GM18498 (cell line): ENCODE results near the gene SNX32.

Experiments
- ATAC-seq: cut with Tn5 transposase; IDR thresholded peaks from one replicate; pipeline ENCODE4 v1.9.1; 2021; ENCODE audit warnings: mild to moderate bottlenecking, moderate library complexity; ENCODE audit not compliant: unreplicated experiment

Gene SNX32

GRCh38 chr11:65897020-65897471 is 63.3 kb downstream of the SNX32 start:
- ATAC-seq, result no peak

DNA sequence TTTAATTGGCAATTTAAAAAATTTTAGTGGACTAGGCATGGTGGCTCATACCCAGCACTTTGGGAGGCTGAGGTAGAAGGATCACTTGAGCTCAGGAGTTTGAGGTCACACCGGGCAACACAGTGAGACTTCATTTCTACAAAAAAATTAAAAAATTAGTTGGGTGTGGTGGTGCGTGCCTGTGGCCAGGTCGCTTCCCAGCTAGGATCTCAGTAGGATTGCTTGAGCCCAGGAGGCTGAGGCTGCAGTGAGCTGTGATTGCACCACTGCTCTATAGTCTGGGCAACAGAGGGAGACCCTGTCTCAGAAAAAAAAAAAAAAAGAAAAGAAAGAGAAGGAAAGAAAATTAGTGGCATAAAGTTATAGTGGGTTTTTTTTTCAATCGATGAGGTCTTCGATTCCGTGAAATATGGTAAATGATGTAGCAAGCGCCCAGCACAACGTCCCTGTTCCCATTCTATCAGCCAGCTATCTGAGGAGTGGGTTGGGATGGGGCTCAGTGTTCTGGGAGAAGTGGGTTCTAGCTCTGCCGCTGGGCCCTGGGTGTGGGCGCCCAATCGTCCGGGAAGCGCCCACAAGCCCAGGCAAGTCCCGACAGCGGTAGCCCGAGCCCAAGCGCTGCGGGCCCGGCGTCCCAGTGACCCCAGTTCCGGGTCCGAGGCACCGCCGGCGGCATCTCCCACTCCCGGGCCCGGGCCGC is 65.0 kb downstream of the SNX32 start:
- no peak for ATAC-seq

- ATAC-seq, result no peak
Observed at GRCh38 chr11:65899356-65900124, 65.8 kb downstream of the SNX32 start.

DNA sequence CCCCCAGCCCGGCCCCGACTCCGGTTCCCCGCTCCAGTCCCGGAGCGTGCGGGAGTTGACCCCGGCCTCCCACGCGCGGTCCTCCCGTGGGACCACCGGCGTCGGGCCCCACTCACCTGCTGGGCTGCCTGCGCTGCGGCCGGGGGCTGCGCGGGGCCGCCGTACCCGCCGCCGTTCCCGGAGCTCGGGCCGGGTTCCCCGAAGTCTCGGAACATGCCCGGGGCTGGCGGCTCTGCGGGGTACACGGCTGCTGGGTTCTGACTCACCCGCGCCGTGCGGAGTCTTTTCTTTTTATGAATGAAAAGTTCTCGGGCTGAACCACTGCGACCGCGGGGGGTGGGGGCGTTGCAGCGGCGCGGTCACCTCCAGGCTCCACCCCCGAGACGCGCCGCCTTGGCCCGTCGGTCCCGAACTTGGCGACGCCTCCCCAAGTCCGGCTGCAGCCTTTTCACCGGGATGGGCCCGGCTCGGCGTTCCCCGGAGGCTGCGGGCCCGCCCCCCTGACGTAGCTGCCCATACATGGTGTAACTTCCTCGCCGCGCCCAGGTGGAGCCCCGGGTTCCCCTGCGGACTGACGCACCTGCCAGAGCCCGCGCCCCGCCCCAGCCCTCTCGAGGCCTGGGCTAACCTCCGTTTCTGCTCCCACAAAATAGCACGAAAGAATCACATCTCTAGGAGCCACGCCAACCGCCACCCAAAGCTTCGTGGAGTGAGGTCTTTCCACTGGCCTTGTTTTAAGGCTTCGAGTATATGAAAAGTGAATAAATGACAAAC is 66.5 kb downstream of the SNX32 start, which contains the start of gene FOSL1:
FOSL1 (minus strand) TSS at position 264 of the 774 bp plus-strand sequence; CDS start at position 215, 49 bp downstream.
- peak; percentile 76 for ATAC-seq

DNA sequence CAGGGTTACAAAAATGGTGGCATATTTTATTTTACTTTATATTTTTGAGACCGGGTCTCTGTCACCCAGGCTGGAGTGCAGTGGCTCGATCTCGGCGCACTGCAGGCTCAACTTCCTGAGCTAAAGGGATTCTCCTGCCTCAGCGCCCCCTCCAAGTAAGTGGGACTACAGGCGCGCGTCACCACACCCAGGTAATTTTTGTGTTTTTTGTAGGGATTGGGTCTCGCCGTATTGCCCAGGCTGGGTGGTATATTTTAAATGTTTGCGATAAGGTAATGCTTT is 67.1 kb downstream of the SNX32 start:
- ATAC-seq, result no peak

DNA sequence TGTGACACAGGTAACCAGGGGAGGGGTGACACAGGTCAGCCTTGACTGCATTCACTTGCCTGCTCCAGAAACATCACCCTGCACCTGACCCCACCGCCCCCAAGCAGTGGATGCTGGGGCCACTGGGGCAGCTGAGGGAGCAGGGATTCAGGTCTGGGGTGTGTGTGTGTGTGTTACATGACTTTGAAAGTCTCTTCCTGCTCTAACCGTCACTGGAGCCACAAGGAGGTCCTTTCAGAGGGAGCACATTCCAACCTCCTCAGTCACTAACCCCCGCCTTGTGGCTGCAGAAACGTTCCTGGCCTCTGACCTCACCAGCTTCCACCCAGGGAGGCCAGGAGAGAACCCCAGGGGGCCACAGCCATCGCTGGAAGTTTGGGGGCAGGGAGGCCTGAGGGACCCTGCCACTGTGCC is 69.3 kb downstream of the SNX32 start:
- ATAC-seq, result no peak
